A549 (cell line): Measurements from ENCODE around the gene SLCO3A1. TPM values are rescaled to one million over a fixed set of nuclear protein-coding genes. Genes with fewer than 3 reads are reported as not detected.

ENCODE experiments used
- ATAC-seq, 2 experiments: fragments of 200-7000 bp in 1 of 2; fragments of >200 bp in 1 of 2; cut with Nextera tagmentation in 1 of 2; cut with Tn5 transposase in 1 of 2; 3 replicates each; pipeline versions ENCODE4 v1.8.0 to v1.9.1; 2018 to 2020; ENCODE audit warnings: mild to moderate bottlenecking in 1 of 2, moderate library complexity in 1 of 2
- CTCF ChIA-PET: fragments of 300-600 bp; sonication (Branson Sonifier 250); formaldehyde crosslinking; extraction: SDS; loops from one replicate; lab custom pipeline; 2021; ENCODE audit warnings: antibody characterized with exemption, inconsistent platforms; lab: Yijun Ruan, JAX
- POLR2A ChIA-PET: fragments of 350-600 bp; formaldehyde crosslinking; extraction: SDS; loops from one replicate; lab custom pipeline; 2021; ENCODE audit warnings: antibody characterized with exemption, inconsistent platforms; lab: Yijun Ruan, JAX
- DNase-seq, 2 experiments: peaks; one replicate each; pipeline versions ENCODE4 v3.0.0 to v3.0.0-alpha.2; 2011 to 2016; ENCODE audit warnings: low read depth in 1 of 2, low spot score in 1 of 2
- FAIRE-seq: peaks from 2 replicates; lab custom pipeline; 2011; peaks lifted over from hg19 to GRCh38; lab: Jason Lieb, UNC
- H3K27ac ChIP-seq, 2 experiments: fragments of >200 bp; sonication (Bioruptor Twin); formaldehyde crosslinking; 3 replicates each; pipeline ENCODE4 v1.5.1; 2016 to 2017
- H3K4me1 ChIP-seq: fragments of >200 bp; sonication (Bioruptor Twin); formaldehyde crosslinking; 3 replicates; pipeline ENCODE4 v1.6.1; 2016
- H3K4me2 ChIP-seq: fragments of >200 bp; sonication (Bioruptor Twin); formaldehyde crosslinking; 3 replicates; pipeline ENCODE4 v1.6.1; 2016
- H3K4me3 ChIP-seq: fragments of >200 bp; sonication (Bioruptor Twin); formaldehyde crosslinking; 3 replicates; pipeline ENCODE4 v1.5.1; 2016
- H3K9me3 ChIP-seq: fragments of >200 bp; sonication (Bioruptor Twin); formaldehyde crosslinking; 3 replicates; pipeline ENCODE4 v1.6.1; 2016
- BHLHE40 ChIP-seq: IDR thresholded peaks from 2 replicates; pipeline ENCODE4 v1.6.1; 2012; ENCODE audit warnings: low read depth, low read length, inconsistent platforms
- EHMT2 ChIP-seq: fragments of 200-600 bp; sonication (generic); IDR thresholded peaks from 2 replicates; pipeline ENCODE4 v1.6.1; 2016; ENCODE audit warnings: antibody characterized with exemption, low read depth, mild to moderate bottlenecking, moderate library complexity
- GATA3 ChIP-seq: IDR thresholded peaks from 2 replicates; pipeline ENCODE4 v1.6.1; 2012; ENCODE audit warnings: borderline replicate concordance
- MAFK ChIP-seq: fragments of 450-650 bp; IDR thresholded peaks from 2 replicates; pipeline ENCODE4 v1.6.1; 2014; ENCODE audit not compliant: partially characterized antibody
- MYC ChIP-seq: IDR thresholded peaks from 2 replicates; pipeline ENCODE4 v1.6.1; 2012; ENCODE audit warnings: mild to moderate bottlenecking, inconsistent platforms, low read length, improper control_type of control experiment, borderline replicate concordance
- NFE2L2 ChIP-seq: fragments of 150-350 bp; conservative IDR thresholded peaks from 2 replicates; pipeline ENCODE4 v1.6.1; 2014; ENCODE audit warnings: low read length
- PBX3 ChIP-seq: IDR thresholded peaks from 2 replicates; pipeline ENCODE4 v1.6.1; 2012
- PHF8 ChIP-seq: fragments of 200-600 bp; sonication (generic); IDR thresholded peaks from 2 replicates; pipeline ENCODE4 v1.6.1; 2016; ENCODE audit warnings: low read depth, mild to moderate bottlenecking, antibody characterized with exemption, moderate library complexity, borderline replicate concordance
- RARB ChIP-seq: fragments of 250-450 bp; sonication (Bioruptor Pico); IDR thresholded peaks from 2 replicates; pipeline ENCODE4 v1.8.0; 2021; ENCODE audit warnings: mild to moderate bottlenecking, moderate library complexity
- SMC3 ChIP-seq: fragments of >200 bp; sonication (Bioruptor Twin); formaldehyde crosslinking; IDR thresholded peaks from 3 replicates; pipeline ENCODE4 v1.6.1; 2018; ENCODE audit warnings: inconsistent platforms
- WGBS: methylation state at CpG from one replicate; pipeline ENCODE4 v1.1.6; 2017; ENCODE audit errors: missing lambda C conversion rate; 5-methylcytosine and 5-hydroxymethylcytosine counted together
- polyA plus RNA-seq, 4 experiments: library from polyadenylated mRNA; depleted of rRNA in 3 of 4; stranded (reverse); fragments of >200 nt; fragmentation: RNase III in 1 of 4; extraction: RNeasy Plus Mini Kit Qiagen cat#74134 plus additional on column Dnase treatment in 1 of 4; gene quantifications; 2 replicates in 3 of 4; 3 replicates in 1 of 4; pipeline ENCODE4 v1.2.3, GENCODE V29; 2011 to 2017
- TF ChIP-seq, protein P1 (sequence below): fragments of >200 bp; sonication (Bioruptor Twin); formaldehyde crosslinking; IDR thresholded peaks from 3 replicates; pipeline ENCODE4 v1.6.1; 2016

SLCO3A1 gene
- polyA plus RNA-seq, 2 of the 4 experiments (the other 2 are of a cell fraction): 16.8 to 17.0 TPM

DNA sequence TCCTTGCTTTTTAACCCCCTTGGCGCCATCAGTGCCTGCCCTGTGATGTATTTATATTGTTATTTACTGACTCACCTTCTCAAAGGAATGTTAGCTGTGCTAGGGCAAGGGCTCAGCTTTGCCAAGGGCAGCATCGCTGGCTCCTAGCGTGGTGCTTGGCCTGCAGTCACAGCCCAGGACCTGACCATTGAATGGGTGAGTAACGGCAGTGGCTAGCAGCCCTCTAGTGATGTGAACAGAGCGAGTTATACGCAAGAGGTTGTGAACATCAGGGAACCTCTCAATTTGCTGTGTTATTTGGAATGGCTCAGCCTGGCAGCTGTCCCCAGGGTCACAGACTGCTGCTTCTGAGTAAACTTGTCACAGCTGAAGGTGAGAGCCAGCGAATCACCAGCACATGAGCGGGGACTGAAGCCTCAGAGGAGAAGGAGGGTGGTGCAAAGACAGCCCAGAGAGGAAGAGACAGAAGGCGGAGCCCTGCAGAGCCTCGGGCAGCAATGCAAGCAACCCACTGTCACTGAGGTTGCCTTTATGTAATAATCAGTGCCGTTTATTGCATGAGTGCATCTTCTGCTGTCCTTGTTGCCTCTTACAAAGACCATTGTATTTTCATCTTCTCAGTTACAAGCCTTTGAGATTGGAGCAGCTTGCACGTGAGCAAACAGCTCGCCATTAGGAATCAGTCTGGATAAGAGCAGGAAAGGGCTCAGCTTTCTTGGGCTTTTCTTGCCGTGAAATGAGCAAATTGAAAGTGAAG, 158.3 kb downstream of the SLCO3A1 start:
- Histone ChIP-seq H3K4me2 (peak overlapping the region; percentile 29), H3K27ac (no peak overlapping the region), H3K4me1 (peaks cover 13% of the 10 kb centered on the region), H3K9me3 (no peaks in the 10 kb centered on the region), H3K4me3 (no peak overlapping the region)
- ATAC-seq (peak; percentile 12 to 78; a peak in 3 of 6 replicates), DNase-seq (no peak), FAIRE-seq (no peak)
- 62% methylated on average over 14 of the region's 14 CpGs for whole genome bisulfite sequencing
- POLR2A ChIA-PET: no interaction called here
- CTCF ChIA-PET: interaction anchor here (1.2 kb wide), 1 partner anchor 15 kb away, joined by 3 read pairs; no protein-coding TSS in a partner anchor
- TF ChIP-seq GATA3: no peak
- no peak for TF ChIP-seq PBX3
- no peak for TF ChIP-seq RARB
- TF ChIP-seq BHLHE40: no peak
- TF ChIP-seq NFE2L2: no peak
- TF ChIP-seq EHMT2: no peak
- TF ChIP-seq, protein P1, sequence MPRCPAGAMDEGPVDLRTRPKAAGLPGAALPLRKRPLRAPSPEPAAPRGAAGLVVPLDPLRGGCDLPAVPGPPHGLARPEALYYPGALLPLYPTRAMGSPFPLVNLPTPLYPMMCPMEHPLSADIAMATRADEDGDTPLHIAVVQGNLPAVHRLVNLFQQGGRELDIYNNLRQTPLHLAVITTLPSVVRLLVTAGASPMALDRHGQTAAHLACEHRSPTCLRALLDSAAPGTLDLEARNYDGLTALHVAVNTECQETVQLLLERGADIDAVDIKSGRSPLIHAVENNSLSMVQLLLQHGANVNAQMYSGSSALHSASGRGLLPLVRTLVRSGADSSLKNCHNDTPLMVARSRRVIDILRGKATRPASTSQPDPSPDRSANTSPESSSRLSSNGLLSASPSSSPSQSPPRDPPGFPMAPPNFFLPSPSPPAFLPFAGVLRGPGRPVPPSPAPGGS: no peak

DNA sequence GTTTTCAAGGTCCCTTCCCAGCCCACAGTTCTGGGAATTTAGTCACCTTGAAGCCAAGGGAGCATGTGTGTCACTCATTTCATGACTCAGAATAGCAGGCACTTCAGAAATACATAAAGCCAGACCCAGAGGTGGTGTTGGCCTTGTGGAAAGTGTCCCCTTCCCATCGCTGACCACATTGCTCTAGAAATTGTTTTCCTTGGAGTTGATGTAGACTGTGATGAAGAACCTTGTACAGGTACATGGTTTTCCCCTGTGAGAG, 158.8 kb downstream of the SLCO3A1 start:
- ATAC-seq: no peak

GRCh38 chr15:92012881-92013280, 159.4 kb downstream of the SLCO3A1 start:
- FAIRE-seq (no peak), DNase-seq (no peak), ATAC-seq (no peak)
- Histone ChIP-seq H3K9me3 (no peaks in the 10 kb centered on the region), H3K27ac (no peak overlapping the region), H3K4me3 (no peak overlapping the region), H3K4me1 (peaks cover 13% of the 10 kb centered on the region), H3K4me2 (no peak overlapping the region)
- TF ChIP-seq BHLHE40 (no peak), PHF8 (no peak), MYC (no peak), EHMT2 (no peak), SMC3 (no peak)
- 92% methylated on average over 6 of the region's 6 CpGs for WGBS
- CTCF ChIA-PET: interaction anchor here (0.6 to 1.2 kb wide), 3 partner anchors 71 to 1242 kb away, joined by 4 read pairs; no protein-coding TSS in a partner anchor
- POLR2A ChIA-PET: interaction anchor here (0.7 kb wide), 1 partner anchor 972 kb away, joined by 8 read pairs; no protein-coding TSS in a partner anchor

More for the DNA sequence above, 158.8 kb downstream of the SLCO3A1 start:
- Histone ChIP-seq H3K4me3 (no peak overlapping the region), H3K27ac (no peak overlapping the region), H3K4me2 (peak overlapping the region; percentile 29), H3K4me1 (peaks cover 13% of the 10 kb centered on the region), H3K9me3 (no peaks in the 10 kb centered on the region)
- FAIRE-seq: no peak
- ChIA-PET POLR2A (interaction anchor here (0.7 kb wide), 1 partner anchor 971 kb away, joined by 8 read pairs; no protein-coding TSS in a partner anchor), CTCF (interaction anchor here (0.7 to 1.2 kb wide), 2 partner anchors 14 to 70 kb away, joined by 3 to 4 read pairs; no protein-coding TSS in a partner anchor)
- WGBS: 76% methylated on average over 1 of the region's 1 CpG
- DNase-seq: no peak
- no peak for TF ChIP-seq RARB

GRCh38 chr15:92014281-92015030, 160.9 kb downstream of the SLCO3A1 start:
- CTCF ChIA-PET: no interaction called here
- FAIRE-seq: no peak

More at GRCh38 chr15:92014281-92015030, 160.9 kb downstream of the SLCO3A1 start:
- no peak overlapping the region for H3K27ac ChIP-seq
- H3K4me2 ChIP-seq: no peak overlapping the region
- 74% methylated on average over 6 of the region's 6 CpGs for WGBS
- H3K4me1 ChIP-seq: peaks cover 13% of the 10 kb centered on the region
- TF ChIP-seq MAFK (peak; percentile 30), GATA3 (no peak)
- DNase-seq (no peak), ATAC-seq (no peak)
- no peak overlapping the region for H3K4me3 ChIP-seq
- H3K9me3 ChIP-seq: no peaks in the 10 kb centered on the region
- POLR2A ChIA-PET: no interaction called here
